Mucosa of gallbladder (tissue), 1 donor: ENCODE results near the gene CNRIP1. TPM values are rescaled to one million over a fixed set of nuclear protein-coding genes. Genes with fewer than 3 reads are reported as not detected.
"Not testable (repeated sequence)": the region's sequence is repeated elsewhere in the genome, so short reads cannot be mapped to it uniquely, and the experiment has no call there.

Source experiments
- DNase-seq: peaks from one replicate; pipeline ENCODE4 v3.0.0-alpha.2; 2020; ENCODE audit warnings: low spot score
- total RNA-seq: library from RNA; stranded (reverse); gene quantifications from one replicate; pipeline ENCODE4 v1.2.1, GENCODE V29; 2021
- donor health status: DM: no; HTN: no; CAD: no.

CNRIP1 gene
- total RNA-seq, 1 donor from 2014 or later, result 21.6 TPM

DNA sequence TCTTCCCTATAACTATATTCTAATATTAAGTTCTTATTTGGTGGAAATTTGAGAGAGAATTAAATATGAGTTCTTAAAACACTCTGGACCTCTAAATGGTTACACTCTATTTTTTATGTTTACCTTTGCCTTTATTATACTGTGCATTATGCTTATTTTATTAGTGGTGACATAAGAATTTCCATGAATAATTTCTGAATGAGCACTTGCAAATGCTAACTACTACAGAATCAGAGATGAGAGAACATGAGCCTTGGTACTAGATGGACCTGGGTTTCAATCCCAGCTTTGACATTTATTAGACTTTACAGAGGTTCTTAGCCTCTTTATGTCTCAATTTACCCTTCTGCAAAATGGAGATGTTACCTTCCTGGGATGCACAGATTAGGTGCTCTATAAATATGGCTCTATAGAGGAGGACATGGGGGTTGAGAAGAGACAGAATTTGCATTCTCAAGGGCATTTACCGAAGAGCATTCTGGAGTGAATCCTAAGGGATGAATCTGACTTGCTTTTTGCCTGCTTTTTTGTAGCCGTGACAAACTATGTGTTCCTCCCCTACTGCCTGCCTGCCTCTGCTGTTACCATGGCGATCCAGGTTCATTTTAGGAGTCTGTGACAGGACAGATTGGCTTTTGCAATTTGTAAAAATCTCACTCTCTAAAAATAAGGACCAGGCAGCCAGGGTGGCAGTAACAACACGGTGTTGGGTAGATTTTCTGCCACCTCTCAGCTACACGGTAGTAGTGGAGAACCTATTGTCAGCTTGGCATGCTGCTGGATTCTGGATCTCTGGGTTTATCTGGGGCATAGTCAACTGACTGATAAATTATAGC, 20.7 kb upstream of the CNRIP1 start:
- no peak for DNase-seq

GRCh38 chr2:68336192-68336591, 16.4 kb upstream of the CNRIP1 start:
- DNase-seq, result no peak

GRCh38 chr2:68333931-68334330, 14.2 kb upstream of the CNRIP1 start:
- no peak for DNase-seq

DNA sequence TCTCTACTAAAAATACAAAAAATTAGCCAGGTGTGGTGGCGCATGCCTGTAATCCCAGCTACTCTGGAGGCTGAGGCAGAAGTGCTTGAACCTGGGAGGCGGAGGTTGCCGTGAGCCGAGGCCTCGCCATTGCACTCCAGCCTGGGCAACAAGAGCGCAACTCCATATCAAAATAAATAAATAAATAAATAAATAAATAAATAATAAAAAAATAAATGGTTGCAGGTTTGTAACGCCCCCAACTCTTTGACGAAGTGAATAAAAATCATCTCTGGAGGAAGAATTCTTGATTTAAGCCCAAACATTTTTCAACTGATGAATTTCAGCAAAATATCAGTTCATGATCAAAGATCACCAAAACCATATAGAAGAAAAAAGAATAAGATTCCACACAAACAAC, 13.3 kb upstream of the CNRIP1 start:
- no peak for DNase-seq

- no peak for DNase-seq
Observed at GRCh38 chr2:68330691-68331090, 10.9 kb upstream of the CNRIP1 start.

DNA sequence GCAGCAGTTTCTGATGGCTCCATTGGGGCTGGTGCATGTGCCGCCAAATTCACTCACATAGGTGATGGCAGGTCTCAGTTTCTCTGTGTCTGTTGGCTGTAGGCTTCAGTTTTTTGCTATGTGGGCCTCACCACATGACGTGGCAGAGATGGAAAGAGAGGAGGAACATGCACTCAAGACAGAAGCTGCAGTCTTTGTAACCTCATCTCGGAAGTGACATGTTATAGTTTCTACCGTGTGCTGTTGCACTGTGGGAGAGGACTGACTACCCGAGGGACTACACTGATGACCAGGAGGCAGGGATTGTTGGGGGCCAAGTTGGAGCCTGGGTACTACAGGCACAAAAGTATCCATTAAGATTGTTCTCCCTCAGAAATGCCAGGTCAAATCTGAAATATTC, 9.2 kb upstream of the CNRIP1 start:
- DNase-seq, result no peak

GRCh38 chr2:68325056-68325455, 5.3 kb upstream of the CNRIP1 start:
- DNase-seq, result no peak

DNA sequence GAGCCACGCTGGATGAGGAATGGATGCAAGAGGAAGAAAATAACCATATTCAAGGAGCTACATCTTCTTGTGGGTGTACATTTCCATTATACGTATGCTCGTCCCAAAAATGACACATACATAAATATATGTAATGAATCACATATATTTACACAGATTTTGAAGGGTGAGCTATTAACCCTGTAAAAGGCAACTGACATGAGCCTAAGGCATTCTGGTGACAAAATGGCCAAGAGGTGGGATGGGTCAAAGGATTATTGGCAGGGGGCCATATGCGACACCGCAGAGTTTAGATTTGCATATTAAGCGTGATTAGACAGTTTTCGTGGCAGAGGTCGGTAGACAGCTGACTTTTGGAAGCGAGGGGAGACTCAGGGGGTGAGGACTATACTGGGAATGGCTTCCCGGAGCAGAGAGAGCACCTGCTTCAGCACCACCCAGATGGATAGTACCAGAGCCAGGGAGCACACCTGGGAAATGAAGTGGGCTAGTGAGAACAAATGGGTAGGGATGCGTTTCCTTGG, 431 bp upstream of the CNRIP1 start:
- DNase-seq, result no peak

- DNase-seq, result no peak
Observed at GRCh38 chr2:68318914-68319397, 793 bp downstream of the CNRIP1 start.

GRCh38 chr2:68317971-68318913, 1.5 kb downstream of the CNRIP1 start:
- DNase-seq, result no peak

DNA sequence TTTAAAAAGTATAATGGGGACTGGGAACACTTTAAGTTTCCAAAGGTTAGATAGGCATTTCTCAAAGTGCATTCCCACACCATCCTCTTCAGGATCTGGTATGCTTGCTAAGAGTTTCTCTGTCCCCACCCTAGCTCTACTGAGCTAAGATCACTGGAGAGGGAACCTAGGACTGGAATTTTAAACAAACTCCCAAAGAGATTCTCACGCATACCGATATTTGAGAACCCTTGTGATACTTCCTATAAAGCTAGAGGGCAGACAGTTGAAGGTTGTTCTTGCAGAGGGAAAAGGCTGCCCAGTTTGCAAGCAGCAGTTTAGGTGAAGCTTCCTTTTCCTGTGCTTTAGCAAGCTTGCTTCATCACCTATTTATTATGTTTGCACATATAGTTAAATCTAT, 3.6 kb downstream of the CNRIP1 start:
- DNase-seq, result no peak

GRCh38 chr2:68311033-68311432, 8.7 kb downstream of the CNRIP1 start:
- DNase-seq, result no peak

DNA sequence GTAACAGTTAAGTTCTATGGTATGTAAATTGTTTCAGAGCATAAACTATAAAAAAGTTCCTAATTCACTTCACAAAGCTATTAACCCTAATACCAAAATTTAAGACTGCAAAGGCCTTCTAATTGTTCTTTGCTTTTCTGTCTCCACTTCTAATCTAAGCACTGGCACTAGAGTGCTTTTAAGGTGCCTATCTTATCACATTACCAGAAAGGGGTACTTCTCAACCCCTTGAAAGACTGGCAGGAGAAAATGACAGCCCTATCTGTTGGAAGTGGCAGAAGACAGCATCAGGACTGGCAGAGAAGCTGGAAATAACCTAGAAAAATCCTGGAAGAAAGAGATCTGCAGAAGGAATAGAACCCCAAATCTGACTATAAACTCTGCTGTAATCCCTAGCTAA, 10.3 kb downstream of the CNRIP1 start:
- DNase-seq, result no peak

GRCh38 chr2:68303902-68304272, 15.9 kb downstream of the CNRIP1 start:
- not testable (repeated sequence) for DNase-seq

DNA sequence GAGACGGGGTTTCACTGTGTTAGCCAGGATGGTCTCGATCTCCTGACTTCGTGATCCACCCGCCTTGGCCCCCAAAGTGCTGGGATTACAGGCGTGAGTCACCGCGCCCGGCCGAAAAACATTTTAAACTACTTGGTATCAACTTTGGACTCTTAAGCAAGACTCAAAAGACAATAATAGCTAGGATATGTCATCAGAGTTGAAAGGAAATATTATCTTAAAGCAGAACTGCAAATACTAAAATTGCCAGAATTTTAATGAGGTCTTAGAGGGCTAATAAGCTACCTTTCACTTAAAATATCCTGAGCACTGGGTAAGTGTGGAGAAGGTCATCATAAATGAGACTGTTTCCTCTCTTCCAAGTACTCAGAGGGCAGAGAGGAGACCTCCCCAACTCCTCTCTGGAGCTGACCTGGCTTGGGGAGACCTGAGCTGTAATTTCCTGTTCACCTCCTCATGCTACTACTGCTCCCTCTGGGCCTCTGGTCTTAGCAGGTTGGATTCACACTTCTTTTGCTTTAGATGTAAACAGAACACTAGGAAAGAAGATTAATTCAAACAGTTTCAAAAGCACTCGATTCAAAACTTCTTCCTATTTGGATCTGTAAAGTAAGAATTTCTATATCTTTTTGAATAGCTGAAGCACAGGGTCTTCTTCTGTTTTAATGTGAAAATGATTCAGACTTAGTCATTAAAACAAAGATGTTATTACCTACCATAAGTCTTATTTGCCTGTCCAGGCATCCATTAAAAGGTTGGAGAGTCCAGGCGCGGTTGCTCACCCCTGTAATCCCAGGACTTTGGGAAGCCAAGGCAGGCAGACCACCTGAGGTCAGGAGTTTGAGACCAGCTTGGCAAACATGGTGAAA, 16.5 kb downstream of the CNRIP1 start:
- DNase-seq, result no peak

- no peak for DNase-seq
Observed at GRCh38 chr2:68302281-68302875, 17.4 kb downstream of the CNRIP1 start.

DNA sequence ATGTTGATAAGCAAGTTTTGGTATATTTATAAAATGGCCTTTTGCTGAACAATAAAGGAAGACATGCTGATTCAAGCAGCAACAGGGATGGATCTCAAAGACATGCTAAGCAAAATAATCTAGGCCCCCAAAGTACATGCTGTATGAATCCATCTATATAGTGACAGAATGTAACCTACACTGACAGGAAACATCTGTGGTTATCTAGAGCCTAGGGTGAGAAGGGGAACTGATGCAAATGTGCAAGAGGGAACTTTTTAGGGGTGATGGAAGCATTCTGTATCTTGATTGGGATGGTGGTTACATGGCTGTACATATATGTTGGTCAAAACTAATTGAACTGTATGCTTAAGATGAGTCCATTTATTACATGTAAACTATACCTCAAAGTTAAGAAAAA, 24.2 kb downstream of the CNRIP1 start:
- DNase-seq, result no peak

DNA sequence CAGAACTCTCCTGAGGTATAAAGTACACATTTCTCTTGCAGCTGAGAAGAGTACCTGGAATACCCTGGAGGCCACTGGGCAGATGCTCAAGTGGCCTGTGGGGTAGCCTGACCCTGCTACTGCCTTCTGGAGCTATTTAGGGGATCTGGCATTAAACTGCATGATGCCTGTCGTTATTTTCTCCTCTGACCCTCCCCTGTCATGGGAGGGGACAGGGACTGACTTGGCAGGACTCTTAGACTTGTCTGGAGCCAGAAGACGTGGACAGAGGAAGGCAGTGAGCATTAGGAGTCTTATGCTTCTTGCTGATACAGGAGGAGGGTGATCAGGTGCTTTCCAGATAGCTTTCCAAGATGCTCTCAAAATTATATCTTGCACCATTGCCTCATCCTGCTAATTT, 24.8 kb downstream of the CNRIP1 start:
- DNase-seq, result no peak

DNA sequence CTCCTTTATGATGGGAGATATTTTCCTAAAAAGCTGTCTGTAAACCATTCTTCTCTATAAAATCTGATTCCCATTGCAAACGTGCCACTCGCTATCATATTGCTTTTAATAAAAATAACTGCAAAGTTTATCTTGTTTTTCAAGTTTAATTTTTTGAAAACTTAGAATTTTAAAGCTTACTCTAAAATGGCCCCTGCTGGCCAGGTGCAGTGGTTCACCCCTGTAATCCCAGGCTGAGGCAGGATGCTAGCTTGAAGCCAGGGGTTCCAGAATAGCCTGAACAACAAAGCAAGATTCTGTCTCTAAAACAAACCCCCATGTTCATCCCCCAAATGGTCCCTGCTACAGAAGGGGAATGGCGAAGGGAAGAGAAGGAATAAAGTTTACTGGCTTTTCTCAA, 25.6 kb downstream of the CNRIP1 start:
- no peak for DNase-seq

DNA sequence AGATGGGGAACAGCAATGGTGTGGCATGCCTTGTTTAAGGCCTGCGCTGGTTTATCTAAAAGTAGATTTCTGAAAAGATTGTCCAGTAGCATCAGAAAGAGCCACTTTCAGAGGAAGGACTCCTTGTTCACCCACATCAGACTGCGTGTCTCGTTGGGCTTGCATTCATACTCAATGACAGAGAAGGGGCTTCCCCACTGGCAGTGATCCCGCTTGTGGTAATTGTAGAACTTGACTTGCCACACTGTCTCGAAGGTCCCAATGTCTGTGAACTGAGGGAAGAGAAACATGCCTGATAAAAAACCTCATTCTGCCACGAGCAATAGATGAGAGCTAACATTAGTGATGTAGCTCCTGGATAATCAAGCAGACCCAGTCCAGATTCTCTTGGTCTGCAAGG, 26.0 kb downstream of the CNRIP1 start:
- DNase-seq, result no peak

DNA sequence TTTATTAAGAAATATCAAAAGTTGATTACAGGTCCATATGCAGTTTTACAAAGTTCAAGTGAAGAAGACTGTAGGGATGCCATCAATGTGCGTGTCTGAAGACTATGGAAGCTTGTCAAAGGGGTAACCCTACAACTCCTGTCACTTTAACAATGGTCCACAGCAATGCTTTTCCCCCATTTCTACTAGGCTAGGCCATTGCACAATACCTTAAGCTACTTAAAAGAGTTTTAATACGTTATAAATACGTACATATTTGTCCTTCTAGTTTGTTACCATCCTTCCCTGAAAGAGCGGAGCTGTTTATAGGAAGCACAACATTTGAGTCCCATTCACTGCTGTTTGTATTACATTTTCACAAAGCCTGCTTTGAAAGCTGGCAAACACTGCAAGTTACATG, 26.7 kb downstream of the CNRIP1 start:
- no peak for DNase-seq
